ENCODE results near the gene COG5.

The COG5 gene

GRCh38 chr7:107494884-107495283, 68.8 kb downstream of the COG5 start:
- Histone ChIP-seq H3K4me1 (ENCODE audit: control insufficient read depth, low read length) (no peaks in the 10 kb centered on the region), H3K9me3 (ENCODE audit: control insufficient read depth, insufficient read depth, low read length) (no peaks in the 10 kb centered on the region), H4K20me1 (ENCODE audit: control insufficient read depth, insufficient read depth, low read depth, low read length) (no peaks in the 10 kb centered on the region), H3K27ac (ENCODE audit: low read depth, low read length) (no peak overlapping the region), H3K4me3 (ENCODE audit: low read length) (no peak overlapping the region), H3K9me2 (replicated peaks; ENCODE audit: control insufficient read depth, low read length) (no peaks in the 10 kb centered on the region), H3K36me3 (ENCODE audit: control insufficient read depth, low read length) (no peaks in the 10 kb centered on the region), H3F3A (ENCODE audit: control insufficient read depth, insufficient read depth) (no peaks in the 10 kb centered on the region), H3K27me3 (ENCODE audit: control insufficient read depth, low read length) (no peaks in the 10 kb centered on the region), H3K4me2 (ENCODE audit: low read length) (no peak overlapping the region), H3K79me2 (ENCODE audit: control insufficient read depth, low read length) (peaks cover 15% of the 10 kb centered on the region)
- TF ChIP-seq CTCF (IDR thresholded peaks at IDR 0.05; ENCODE audit: low read depth, low read length, poor library complexity, severe bottlenecking) (no peak), EZH2phosphoT487 (IDR thresholded peaks at IDR 0.05; ENCODE audit: borderline replicate concordance, low read length) (no peak)

- H3K9me2 ChIP-seq (replicated peaks; ENCODE audit: control insufficient read depth, low read length), result no peaks in the 10 kb centered on the region
- H4K20me1 ChIP-seq (ENCODE audit: control insufficient read depth, insufficient read depth, low read depth, low read length), result no peaks in the 10 kb centered on the region
- H3F3A ChIP-seq (ENCODE audit: control insufficient read depth, insufficient read depth), result no peaks in the 10 kb centered on the region
- no peaks in the 10 kb centered on the region for H3K36me3 ChIP-seq (ENCODE audit: control insufficient read depth, low read length)
- no peak overlapping the region for H3K4me2 ChIP-seq (ENCODE audit: low read length)
- no peak overlapping the region for H3K4me3 ChIP-seq (ENCODE audit: low read length)
- no peaks in the 10 kb centered on the region for H3K9me3 ChIP-seq (ENCODE audit: control insufficient read depth, insufficient read depth, low read length)
- no peaks in the 10 kb centered on the region for H3K4me1 ChIP-seq (ENCODE audit: control insufficient read depth, low read length)
- H3K27ac ChIP-seq (ENCODE audit: low read depth, low read length), result no peak overlapping the region
- H3K27me3 ChIP-seq (ENCODE audit: control insufficient read depth, low read length), result no peaks in the 10 kb centered on the region
- TF ChIP-seq CTCF (IDR thresholded peaks at IDR 0.05; ENCODE audit: low read depth, low read length, poor library complexity, severe bottlenecking) (no peak), EZH2phosphoT487 (IDR thresholded peaks at IDR 0.05; ENCODE audit: borderline replicate concordance, low read length) (no peak)
- H3K79me2 ChIP-seq (ENCODE audit: control insufficient read depth, low read length), result peaks cover 15% of the 10 kb centered on the region
Measured at GRCh38 chr7:107494315-107494751, 69.4 kb downstream of the COG5 start.

- no peaks in the 10 kb centered on the region for H3K9me3 ChIP-seq (ENCODE audit: control insufficient read depth, insufficient read depth, low read length)
- no peak overlapping the region for H3K27ac ChIP-seq (ENCODE audit: low read depth, low read length)
- TF ChIP-seq CTCF (IDR thresholded peaks at IDR 0.05; ENCODE audit: low read depth, low read length, poor library complexity, severe bottlenecking), result no peak
- TF ChIP-seq EZH2phosphoT487 (IDR thresholded peaks at IDR 0.05; ENCODE audit: borderline replicate concordance, low read length), result no peak
- no peaks in the 10 kb centered on the region for H3K4me1 ChIP-seq (ENCODE audit: control insufficient read depth, low read length)
- H3K4me3 ChIP-seq (ENCODE audit: low read length), result no peak overlapping the region
- H3K4me2 ChIP-seq (ENCODE audit: low read length), result no peak overlapping the region
- H3K36me3 ChIP-seq (ENCODE audit: control insufficient read depth, low read length), result no peaks in the 10 kb centered on the region
- no peaks in the 10 kb centered on the region for H3K9me2 ChIP-seq (replicated peaks; ENCODE audit: control insufficient read depth, low read length)
- no peaks in the 10 kb centered on the region for H3K27me3 ChIP-seq (ENCODE audit: control insufficient read depth, low read length)
- H3K79me2 ChIP-seq (ENCODE audit: control insufficient read depth, low read length), result peaks cover 15% of the 10 kb centered on the region
- H4K20me1 ChIP-seq (ENCODE audit: control insufficient read depth, insufficient read depth, low read depth, low read length), result no peaks in the 10 kb centered on the region
- H3F3A ChIP-seq (ENCODE audit: control insufficient read depth, insufficient read depth), result no peaks in the 10 kb centered on the region
Measured at GRCh38 chr7:107492875-107493274, 70.8 kb downstream of the COG5 start.

GRCh38 chr7:107486041-107486440, 77.7 kb downstream of the COG5 start:
- H3K4me1 ChIP-seq (ENCODE audit: control insufficient read depth, low read length), result no peaks in the 10 kb centered on the region
- H3K79me2 ChIP-seq (ENCODE audit: control insufficient read depth, low read length), result no peaks in the 10 kb centered on the region
- no peak overlapping the region for H3K4me3 ChIP-seq (ENCODE audit: low read length)
- H3K9me3 ChIP-seq (ENCODE audit: control insufficient read depth, insufficient read depth, low read length), result no peaks in the 10 kb centered on the region
- no peak overlapping the region for H3K27ac ChIP-seq (ENCODE audit: low read depth, low read length)
- no peak overlapping the region for H3K4me2 ChIP-seq (ENCODE audit: low read length)
- H3K9me2 ChIP-seq (replicated peaks; ENCODE audit: control insufficient read depth, low read length), result no peaks in the 10 kb centered on the region
- H4K20me1 ChIP-seq (ENCODE audit: control insufficient read depth, insufficient read depth, low read depth, low read length), result no peaks in the 10 kb centered on the region
- H3K36me3 ChIP-seq (ENCODE audit: control insufficient read depth, low read length), result no peaks in the 10 kb centered on the region
- no peaks in the 10 kb centered on the region for H3F3A ChIP-seq (ENCODE audit: control insufficient read depth, insufficient read depth)
- TF ChIP-seq EZH2phosphoT487 (IDR thresholded peaks at IDR 0.05; ENCODE audit: borderline replicate concordance, low read length) (no peak), CTCF (IDR thresholded peaks at IDR 0.05; ENCODE audit: low read depth, low read length, poor library complexity, severe bottlenecking) (no peak)
- H3K27me3 ChIP-seq (ENCODE audit: control insufficient read depth, low read length), result no peaks in the 10 kb centered on the region

Data from DOHH2 (cell line).